GM12878 (cell line): ENCODE results near the gene CSH1. TPM values are rescaled to one million over a fixed set of nuclear protein-coding genes. Genes with fewer than 3 reads are reported as not detected.

Experiments used
- ATAC-seq: fragments of 200-7000 bp; cut with Tn5 transposase; 3 replicates; pipeline ENCODE4 v1.9.1; 2020; ENCODE audit warnings: mild to moderate bottlenecking, moderate library complexity
- BruUV-seq: library from RNA; stranded (reverse); fragments of 400-500 nt; replicated peaks from 2 replicates; lab custom pipeline; 2021; lab: Mats Ljungman, UMichigan
- CTCF ChIA-PET: fragments of 300-600 bp; sonication (Branson Sonifier 250); formaldehyde crosslinking; extraction: SDS; loops from one replicate; lab custom pipeline; 2021; ENCODE audit warnings: inconsistent platforms; lab: Yijun Ruan, JAX
- POLR2A ChIA-PET: fragments of 350-600 bp; formaldehyde crosslinking; extraction: SDS; loops from one replicate; lab custom pipeline; 2021; ENCODE audit warnings: inconsistent platforms; lab: Charles Lee
- RAD21 ChIA-PET: fragments of 300-600 bp; sonication (Branson Sonifier 250); formaldehyde crosslinking; loops from one replicate; lab custom pipeline; 2023; ENCODE audit warnings: antibody characterized with exemption; ENCODE audit not compliant: unreplicated experiment; lab: Charles Lee
- SMC1A ChIA-PET: fragments of 300-600 bp; sonication (Branson Sonifier 250); formaldehyde crosslinking; loops from one replicate; lab custom pipeline; 2023; ENCODE audit not compliant: unreplicated experiment, uncharacterized antibody; lab: Charles Lee
- DNase-seq: peaks from one replicate; pipeline ENCODE4 v3.0.0-alpha.2; 2011; ENCODE audit warnings: low read depth, low spot score
- FAIRE-seq: peaks from 3 replicates; lab custom pipeline; 2011; peaks lifted over from hg19 to GRCh38; lab: Jason Lieb, UNC
- H2AFZ ChIP-seq: 2 replicates; pipeline ENCODE4 v1.6.0; 2011; ENCODE audit warnings: low read depth, low read length, control low read depth; ENCODE audit not compliant: control insufficient read depth
- H3K27ac ChIP-seq: 2 replicates; pipeline ENCODE4 v1.5.1; 2011; ENCODE audit warnings: control low read depth; ENCODE audit not compliant: control insufficient read depth, insufficient read depth
- H3K27me3 ChIP-seq, 2 experiments: replicated peaks in 1 of 2; 2 replicates each; pipeline versions ENCODE4 v1.6.0 to v1.6.1; 2011; ENCODE audit warnings: low read length in 1 of 2; ENCODE audit not compliant: control insufficient read depth in 2 of 2, insufficient read depth in 2 of 2
- H3K36me3 ChIP-seq, 2 experiments: 2 replicates each; pipeline ENCODE4 v1.5.1; 2011; ENCODE audit warnings: low read length in 1 of 2; ENCODE audit not compliant: control insufficient read depth in 2 of 2, insufficient read depth in 2 of 2
- H3K4me1 ChIP-seq: 2 replicates; pipeline ENCODE4 v1.6.1; 2011; ENCODE audit warnings: mild to moderate bottlenecking, low read length, moderate library complexity, mixed read lengths; ENCODE audit not compliant: control insufficient read depth, insufficient read depth
- H3K4me2 ChIP-seq: 2 replicates; pipeline ENCODE4 v1.6.0; 2011; ENCODE audit warnings: control low read depth; ENCODE audit not compliant: control insufficient read depth, insufficient read depth
- H3K4me3 ChIP-seq: fragments of 200-600 bp; sonication (generic); 2 replicates; pipeline ENCODE4 v1.5.1; 2016
- H3K79me2 ChIP-seq: 2 replicates; pipeline ENCODE4 v1.6.0; 2011; ENCODE audit warnings: low read length; ENCODE audit not compliant: control insufficient read depth, insufficient read depth
- H3K9ac ChIP-seq: 2 replicates; pipeline ENCODE4 v1.8.0; 2011; ENCODE audit warnings: low read length, control low read depth, mixed read lengths; ENCODE audit not compliant: control insufficient read depth, insufficient read depth
- H3K9me3 ChIP-seq: replicated peaks from 3 replicates; pipeline ENCODE4 v1.5.1; 2011; ENCODE audit warnings: mild to moderate bottlenecking, low read length; ENCODE audit not compliant: control insufficient read depth, insufficient read depth
- H4K20me1 ChIP-seq: 2 replicates; pipeline ENCODE4 v1.6.0; 2011; ENCODE audit not compliant: control insufficient read depth, insufficient read depth
- BRCA1 ChIP-seq: IDR thresholded peaks from 2 replicates; pipeline ENCODE4 v1.6.1; 2011; ENCODE audit warnings: low read depth, low read length, improper control_type of control experiment
- CBX5 ChIP-seq: sonication (generic); IDR thresholded peaks from 2 replicates; pipeline ENCODE4 v1.6.1; 2016; ENCODE audit warnings: low read depth, moderate library complexity, mild to moderate bottlenecking, inconsistent platforms
- CEBPZ ChIP-seq: fragments of 150-350 bp; IDR thresholded peaks from 2 replicates; pipeline ENCODE4 v1.6.1; 2016; ENCODE audit warnings: low read depth, low read length
- ETV6 ChIP-seq, 2 experiments: fragments of 450-650 bp in 1 of 2; IDR thresholded peaks in 1 of 2; conservative IDR thresholded peaks in 1 of 2; 2 replicates each; pipeline ENCODE4 v1.6.1; 2014; ENCODE audit warnings: antibody characterized with exemption in 1 of 2, borderline replicate concordance in 1 of 2, low read depth in 1 of 2, mild to moderate bottlenecking in 1 of 2, moderate library complexity in 1 of 2
- HDAC2 ChIP-seq: fragments of 200-600 bp; sonication (generic); IDR thresholded peaks from 2 replicates; pipeline ENCODE4 v1.6.1; 2017
- IKZF1 ChIP-seq: fragments of 450-650 bp; conservative IDR thresholded peaks from 2 replicates; pipeline ENCODE4 v1.6.1; 2017; ENCODE audit warnings: antibody characterized with exemption, mild to moderate bottlenecking
- IRF4 ChIP-seq: IDR thresholded peaks from 2 replicates; pipeline ENCODE4 v1.6.1; 2011; ENCODE audit warnings: low read depth, low read length
- IRF5 ChIP-seq: fragments of 450-650 bp; IDR thresholded peaks from 2 replicates; pipeline ENCODE4 v1.6.1; 2017; ENCODE audit warnings: borderline replicate concordance
- KDM1A ChIP-seq: fragments of 200-600 bp; sonication (generic); IDR thresholded peaks from 2 replicates; pipeline ENCODE4 v1.6.1; 2016; ENCODE audit warnings: borderline replicate concordance
- NFYB ChIP-seq: IDR thresholded peaks from 2 replicates; pipeline ENCODE4 v1.6.1; 2011; ENCODE audit warnings: low read depth, mild to moderate bottlenecking, low read length, improper control_type of control experiment, moderate library complexity; ENCODE audit not compliant: insufficient read depth
- NR2C1 ChIP-seq: fragments of 450-650 bp; IDR thresholded peaks from 2 replicates; pipeline ENCODE4 v1.6.1; 2017; ENCODE audit warnings: antibody characterized with exemption, mild to moderate bottlenecking, moderate library complexity
- SREBF1 ChIP-seq: IDR thresholded peaks from 2 replicates; pipeline ENCODE4 v1.6.1; 2012; ENCODE audit warnings: mild to moderate bottlenecking, low read length
- TARDBP ChIP-seq: IDR thresholded peaks from 2 replicates; pipeline ENCODE4 v1.6.1; 2016; ENCODE audit warnings: borderline replicate concordance
- ZNF24 ChIP-seq: fragments of 450-650 bp; IDR thresholded peaks from 2 replicates; pipeline ENCODE4 v1.6.1; 2017; ENCODE audit warnings: antibody characterized with exemption, mild to moderate bottlenecking
- whole genome bisulfite sequencing: methylation state at CpG from one replicate; pipeline ENCODE4 v1.1.6; 2016; ENCODE audit warnings: low lambda C conversion rate; ENCODE audit not compliant: insufficient replicate concordance, insufficient coverage; ENCODE audit errors: missing lambda C conversion rate; 5-methylcytosine and 5-hydroxymethylcytosine counted together
- in situ Hi-C: fragments of 300-500 bp; cut with MboI; formaldehyde crosslinking; loops from 9 replicates; pipeline ENCODE4 v1.14.3; 2018; ENCODE audit warnings: mixed read lengths
- intact Hi-C: fragments of 100-400 bp; cut with micrococcal nuclease; formaldehyde crosslinking; loops from one replicate; pipeline ENCODE4 v1.14.2; 2022; ENCODE audit not compliant: unreplicated experiment
- polyA plus RNA-seq, 11 experiments: library from polyadenylated mRNA; depleted of rRNA in 4 of 11; unstranded in 6 of 11; stranded (reverse) in 5 of 11; fragments of >200 nt; fragmentation: Nextera tagmentation in 4 of 11; fragmentation: Illumina TruSeq in 1 of 11; extraction: Ambion mirVana in 4 of 11; extraction: Trizol in 1 of 11; gene quantifications; 1 replicate in 1 of 11; 2 replicates in 10 of 11; pipeline versions ENCODE4 v1.2.1 to v1.2.3, GENCODE V29; 2011 to 2016; ENCODE audit warnings: inconsistent platforms in 2 of 11, missing spikeins in 2 of 11, low read depth in 1 of 11
- total RNA-seq, 4 experiments: library from RNA; depleted of rRNA in 3 of 4; stranded (reverse); fragments of >200 nt in 3 of 4; fragmentation: Illumina TruSeq in 1 of 4; extraction: Trizol in 1 of 4; gene quantifications; 2 replicates each; pipeline versions ENCODE4 v1.2.1 to v1.2.3, GENCODE V29; 2013 to 2021
- TF ChIP-seq, protein P1 (sequence below): fragments of 450-650 bp; IDR thresholded peaks from 2 replicates; pipeline ENCODE4 v1.6.1; 2014; ENCODE audit warnings: mild to moderate bottlenecking
- TF ChIP-seq, protein P2 (sequence below): fragments of 450-650 bp; IDR thresholded peaks from 2 replicates; pipeline ENCODE4 v1.6.1; 2017; ENCODE audit warnings: mild to moderate bottlenecking

The CSH1 gene
- total and polyA plus RNA-seq, 10 of the 15 experiments (the other 5 are each of a cell fraction or from before 2014, with no cell fraction given): not detected

- intact Hi-C loops: no loop called here
- ChIA-PET SMC1A (interaction anchor here (0.7 to 9.0 kb wide), 11 partner anchors 12 to 202 kb away, joined by 3 to 111 read pairs (median 6); partner anchors contain the start of genes GH1 and ICAM2), POLR2A (interaction anchor here (0.6 to 5.9 kb wide), 12 partner anchors 10 to 202 kb away, joined by 3 to 68 read pairs (median 5); partner anchors contain the start of genes ERN1 and ICAM2), CTCF (interaction anchor here (0.6 to 8.7 kb wide), 19 partner anchors 10 to 480 kb away, joined by 3 to 153 read pairs (median 4); partner anchors contain the start of genes GH1 and ICAM2), RAD21 (interaction anchor here (0.7 to 9.0 kb wide), 15 partner anchors 12 to 331 kb away, joined by 3 to 130 read pairs (median 5); partner anchors contain the start of genes GH1, ICAM2 and TEX2)
- H4K20me1 ChIP-seq: no peaks in the 10 kb centered on the region
- no peaks in the 10 kb centered on the region for H3K27me3 ChIP-seq
- no peaks in the 10 kb centered on the region for H3K9me3 ChIP-seq
- 1% methylated on average over 19 of the region's 19 CpGs for WGBS
- H3K4me2 ChIP-seq: peak within 1 kb of the TSS; percentile 98
- peak; percentile 88 for ATAC-seq
- H3K4me1 ChIP-seq: peaks cover 46% of the 10 kb centered on the region
- H3K79me2 ChIP-seq: peaks cover 32% of the 10 kb centered on the region
- peak; percentile 61 for FAIRE-seq
- H2AFZ ChIP-seq: peak within 1 kb of the TSS; percentile 72
- no peak for DNase-seq
- H3K27ac ChIP-seq: peak within 1 kb of the TSS; percentile 89
- no TSS peak for BruUV-seq
- peak within 1 kb of the TSS; percentile 98 for H3K4me3 ChIP-seq
- peaks cover 7 to 11% of the 10 kb centered on the region in 2 experiments; a peak in 2 of 4 replicates for H3K36me3 ChIP-seq
- H3K9ac ChIP-seq: peak within 1 kb of the TSS; percentile 86
- in situ Hi-C loops: no loop called here
- TF ChIP-seq BRCA1 (no peak), HDAC2 (no peak), NR2C1 (no peak), ZNF24 (no peak), IRF4 (no peak), KDM1A (no peak), NFYB (no peak), CEBPZ (no peak), TARDBP (no peak), IRF5 (no peak), ETV6 (conservative IDR thresholded peaks at IDR 0.05 in 1 of 2, IDR thresholded peaks at IDR 0.05 in 1 of 2; ENCODE audit: borderline replicate concordance in 1 of 2, low read depth in 1 of 2) (no peak), IKZF1 (peak; percentile 77), CBX5 (no peak), SREBF1 (no peak)
- TF ChIP-seq, protein P1, sequence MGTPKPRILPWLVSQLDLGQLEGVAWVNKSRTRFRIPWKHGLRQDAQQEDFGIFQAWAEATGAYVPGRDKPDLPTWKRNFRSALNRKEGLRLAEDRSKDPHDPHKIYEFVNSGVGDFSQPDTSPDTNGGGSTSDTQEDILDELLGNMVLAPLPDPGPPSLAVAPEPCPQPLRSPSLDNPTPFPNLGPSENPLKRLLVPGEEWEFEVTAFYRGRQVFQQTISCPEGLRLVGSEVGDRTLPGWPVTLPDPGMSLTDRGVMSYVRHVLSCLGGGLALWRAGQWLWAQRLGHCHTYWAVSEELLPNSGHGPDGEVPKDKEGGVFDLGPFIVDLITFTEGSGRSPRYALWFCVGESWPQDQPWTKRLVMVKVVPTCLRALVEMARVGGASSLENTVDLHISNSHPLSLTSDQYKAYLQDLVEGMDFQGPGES: no peak
- TF ChIP-seq, protein P2, sequence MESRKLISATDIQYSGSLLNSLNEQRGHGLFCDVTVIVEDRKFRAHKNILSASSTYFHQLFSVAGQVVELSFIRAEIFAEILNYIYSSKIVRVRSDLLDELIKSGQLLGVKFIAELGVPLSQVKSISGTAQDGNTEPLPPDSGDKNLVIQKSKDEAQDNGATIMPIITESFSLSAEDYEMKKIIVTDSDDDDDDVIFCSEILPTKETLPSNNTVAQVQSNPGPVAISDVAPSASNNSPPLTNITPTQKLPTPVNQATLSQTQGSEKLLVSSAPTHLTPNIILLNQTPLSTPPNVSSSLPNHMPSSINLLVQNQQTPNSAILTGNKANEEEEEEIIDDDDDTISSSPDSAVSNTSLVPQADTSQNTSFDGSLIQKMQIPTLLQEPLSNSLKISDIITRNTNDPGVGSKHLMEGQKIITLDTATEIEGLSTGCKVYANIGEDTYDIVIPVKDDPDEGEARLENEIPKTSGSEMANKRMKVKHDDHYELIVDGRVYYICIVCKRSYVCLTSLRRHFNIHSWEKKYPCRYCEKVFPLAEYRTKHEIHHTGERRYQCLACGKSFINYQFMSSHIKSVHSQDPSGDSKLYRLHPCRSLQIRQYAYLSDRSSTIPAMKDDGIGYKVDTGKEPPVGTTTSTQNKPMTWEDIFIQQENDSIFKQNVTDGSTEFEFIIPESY: no peak
Measured at GRCh38 chr17:63931981-63932561, 35.7 kb upstream of the CSH1 start, which contains the start of gene CD79B. TSS of gene CD79B (minus strand) at chr17:63932331. CDS start at chr17:63932261, 70 bp downstream.
